Hepatocyte (in vitro differentiated cells): ENCODE data around the gene FMN1.

Source experiments
- CTCF ChIP-seq: fragments of 200-600 bp; sonication (generic); IDR thresholded peaks from 2 replicates; pipeline ENCODE4 v1.5.1; 2016; ENCODE audit warnings: antibody characterized with exemption, mild to moderate bottlenecking; ENCODE audit not compliant: poor library complexity
- EZH2 ChIP-seq: fragments of 200-600 bp; sonication (generic); IDR thresholded peaks from 2 replicates; pipeline ENCODE4 v1.6.1; 2016; ENCODE audit warnings: antibody characterized with exemption, mild to moderate bottlenecking, borderline replicate concordance
- EZH2phosphoT487 ChIP-seq: fragments of 200-600 bp; sonication (generic); IDR thresholded peaks from one replicate; pipeline ENCODE4 v1.6.1; 2018; ENCODE audit warnings: antibody characterized with exemption, mild to moderate bottlenecking, low read depth, moderate library complexity; ENCODE audit not compliant: unreplicated experiment, severe bottlenecking

- TF ChIP-seq CTCF (no peak), EZH2phosphoT487 (no peak), EZH2 (no peak)
These were observed 399.5 kb downstream of the FMN1 start for GRCh38 chr15:32794973-32795372.
